DMS79 treated with DMSO at 0.1 percent for 48 hours (cell line): ENCODE measurements around the gene HIRA.

ENCODE experiments used
- DNase-seq: peaks from one replicate; lab custom pipeline; 2025; lab: John Stamatoyannopoulos, UW

The HIRA gene

GRCh38 chr22:19357270-19358105 is 74.0 kb downstream of the HIRA start:
- DNase-seq, result peak; percentile 1

GRCh38 chr22:19356708-19357269 is 74.7 kb downstream of the HIRA start:
- DNase-seq, result no peak

GRCh38 chr22:19355413-19356157 is 75.9 kb downstream of the HIRA start:
- DNase-seq, result no peak

- no peak for DNase-seq
Measured at GRCh38 chr22:19354201-19354600, 77.3 kb downstream of the HIRA start.

- no peak for DNase-seq
Measured at GRCh38 chr22:19353363-19354131, 78.0 kb downstream of the HIRA start.

GRCh38 chr22:19352766-19353165 is 78.8 kb downstream of the HIRA start:
- DNase-seq, result no peak

GRCh38 chr22:19352217-19352616 is 79.3 kb downstream of the HIRA start:
- no peak for DNase-seq

GRCh38 chr22:19351604-19352003 is 79.9 kb downstream of the HIRA start:
- DNase-seq, result no peak

- DNase-seq, result no peak
Measured at GRCh38 chr22:19350947-19351346, 80.6 kb downstream of the HIRA start.

GRCh38 chr22:19350476-19350859 is 81.1 kb downstream of the HIRA start:
- DNase-seq, result no peak

- no peak for DNase-seq
Measured at GRCh38 chr22:19349778-19350475, 81.6 kb downstream of the HIRA start.

- peak; percentile 0 for DNase-seq
Measured at GRCh38 chr22:19346677-19347265, 84.8 kb downstream of the HIRA start.

GRCh38 chr22:19344420-19344819 is 87.1 kb downstream of the HIRA start:
- DNase-seq, result no peak

- DNase-seq, result no peak
Measured at GRCh38 chr22:19343470-19343869, 88.1 kb downstream of the HIRA start.

- no peak for DNase-seq
Measured at GRCh38 chr22:19341500-19341899, 90.0 kb downstream of the HIRA start.

- no peak for DNase-seq
Measured at GRCh38 chr22:19337137-19337536, 94.4 kb downstream of the HIRA start.

- DNase-seq, result no peak
Measured at GRCh38 chr22:19336133-19337075, 95.1 kb downstream of the HIRA start.

- DNase-seq, result no peak
Measured at GRCh38 chr22:19331975-19332374, 99.6 kb downstream of the HIRA start.

- no peak for DNase-seq
Measured at GRCh38 chr22:19331474-19331873, 100.1 kb downstream of the HIRA start.

GRCh38 chr22:19330865-19331418 is 100.6 kb downstream of the HIRA start:
- DNase-seq, result no peak
